Upper lobe of left lung (tissue), 6 donors: ENCODE measurements around the gene SMAD6. TPM values are rescaled to one million over a fixed set of nuclear protein-coding genes. Genes with fewer than 3 reads are reported as not detected.
A peak's percentile ranks its signal among the peaks of the same experiment; 100 is the strongest.

ENCODE experiments used
- ATAC-seq, 2 donors: fragments of 200-7000 bp; cut with Tn5 transposase; one replicate each; pipeline ENCODE4 v1.9.1; 2022; ENCODE audit warnings: mild to moderate bottlenecking in 2 of 2, moderate library complexity in 2 of 2; ENCODE audit not compliant: low FRiP score in 2 of 2
- DNase-seq, 2 donors: peaks; one replicate each; pipeline ENCODE4 v3.0.0-alpha.2; 2019 to 2020
- H3K27ac ChIP-seq, 4 donors: fragments of 200-600 bp; sonication (generic); one replicate each; pipeline ENCODE4 v1.5.1; 2016 to 2019
- H3K27me3 ChIP-seq, 4 donors: fragments of 200-600 bp; sonication (generic); one replicate each; pipeline ENCODE4 v1.5.1; 2017 to 2019
- H3K36me3 ChIP-seq, 4 donors: fragments of 200-600 bp; sonication (generic); one replicate each; pipeline ENCODE4 v1.5.1; 2016 to 2019
- H3K4me1 ChIP-seq, 4 donors: fragments of 200-600 bp; sonication (generic); one replicate each; pipeline ENCODE4 v1.5.1; 2018 to 2019
- H3K4me3 ChIP-seq, 4 donors: fragments of 200-600 bp; sonication (generic); one replicate each; pipeline ENCODE4 v1.5.1; 2017 to 2019; ENCODE audit warnings: mild to moderate bottlenecking in 2 of 4, moderate library complexity in 1 of 4
- H3K9me3 ChIP-seq, 4 donors: fragments of 200-600 bp; sonication (generic); one replicate each; pipeline ENCODE4 v1.5.1; 2018 to 2019
- EP300 ChIP-seq, 4 donors: sonication (generic); formaldehyde crosslinking; IDR thresholded peaks; one replicate each; pipeline ENCODE4 v1.5.1; 2017; ENCODE audit warnings: antibody characterized with exemption in 4 of 4, control low read depth in 2 of 4
- POLR2A ChIP-seq, 4 donors: fragments of 450-650 bp; IDR thresholded peaks; one replicate each; pipeline ENCODE4 v1.5.1; 2016 to 2017; ENCODE audit warnings: antibody characterized with exemption in 4 of 4, mild to moderate bottlenecking in 2 of 4
- POLR2AphosphoS5 ChIP-seq, 2 donors: sonication (generic); formaldehyde crosslinking; IDR thresholded peaks; one replicate each; pipeline ENCODE4 v1.5.1; 2017; ENCODE audit warnings: antibody characterized with exemption in 2 of 2
- WGBS, 2 donors: methylation state at CpG; one replicate each; pipeline ENCODE4 v1.1.5; 2017 to 2018; 5-methylcytosine and 5-hydroxymethylcytosine counted together
- total RNA-seq, 6 donors: library from RNA; depleted of rRNA in 4 of 6; stranded (reverse); fragments of >200 nt in 4 of 6; gene quantifications; one replicate each; pipeline versions ENCODE4 v1.1.0 to v1.2.1, GENCODE V29; 2016 to 2021
- TF ChIP-seq, protein P1 (sequence below), 6 experiments: fragments of 450-650 bp in 4 of 6; fragments of 200-600 bp in 2 of 6; sonication (generic) in 2 of 6; IDR thresholded peaks; one replicate each; pipeline ENCODE4 v1.5.1; 2016 to 2019; ENCODE audit warnings: antibody characterized with exemption in 6 of 6
- donor health status: DM: no; HTN: no; CAD: no; lungs with moderate emphysema.
- donor health status: DM: no; HTN: yes; CAD: no; lungs with severe emphysema.

SMAD6 gene
- total RNA-seq, 6 donors from 2014 or later = 76.6 to 377 (median 102) TPM

DNA sequence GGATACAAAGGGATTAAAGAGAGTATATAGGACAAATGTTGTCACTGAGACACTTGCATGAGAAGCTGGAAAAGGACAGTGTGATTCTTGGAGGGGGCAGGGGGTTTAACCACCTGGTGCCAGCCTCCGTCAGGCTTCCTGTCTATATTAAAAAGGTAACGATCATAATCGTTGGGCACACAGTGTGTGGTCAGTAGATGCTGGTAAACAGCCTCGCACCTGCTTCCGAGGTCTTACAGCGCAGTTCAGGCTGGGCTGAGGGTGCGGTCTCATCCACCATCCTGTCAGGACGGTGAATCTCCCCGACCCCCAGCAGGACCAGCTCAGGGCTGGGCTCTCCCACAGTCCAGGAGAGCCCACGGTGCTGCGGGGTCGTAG lies 47.7 kb upstream of the SMAD6 start:
- Histone ChIP-seq H3K4me3 (peak overlapping the region in 2 of 4 donors; percentile 38 to 44), H3K4me1 (peaks cover 18 to 54% (median 33%) of the 10 kb centered on the region in 4 donors), H3K36me3 (no peaks in the 10 kb centered on the region), H3K27me3 (no peaks in the 10 kb centered on the region), H3K27ac (peak overlapping the region; percentile 81 to 91 (median 88)), H3K9me3 (no peaks in the 10 kb centered on the region)
- TF ChIP-seq, protein P1, sequence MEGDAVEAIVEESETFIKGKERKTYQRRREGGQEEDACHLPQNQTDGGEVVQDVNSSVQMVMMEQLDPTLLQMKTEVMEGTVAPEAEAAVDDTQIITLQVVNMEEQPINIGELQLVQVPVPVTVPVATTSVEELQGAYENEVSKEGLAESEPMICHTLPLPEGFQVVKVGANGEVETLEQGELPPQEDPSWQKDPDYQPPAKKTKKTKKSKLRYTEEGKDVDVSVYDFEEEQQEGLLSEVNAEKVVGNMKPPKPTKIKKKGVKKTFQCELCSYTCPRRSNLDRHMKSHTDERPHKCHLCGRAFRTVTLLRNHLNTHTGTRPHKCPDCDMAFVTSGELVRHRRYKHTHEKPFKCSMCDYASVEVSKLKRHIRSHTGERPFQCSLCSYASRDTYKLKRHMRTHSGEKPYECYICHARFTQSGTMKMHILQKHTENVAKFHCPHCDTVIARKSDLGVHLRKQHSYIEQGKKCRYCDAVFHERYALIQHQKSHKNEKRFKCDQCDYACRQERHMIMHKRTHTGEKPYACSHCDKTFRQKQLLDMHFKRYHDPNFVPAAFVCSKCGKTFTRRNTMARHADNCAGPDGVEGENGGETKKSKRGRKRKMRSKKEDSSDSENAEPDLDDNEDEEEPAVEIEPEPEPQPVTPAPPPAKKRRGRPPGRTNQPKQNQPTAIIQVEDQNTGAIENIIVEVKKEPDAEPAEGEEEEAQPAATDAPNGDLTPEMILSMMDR (IDR thresholded peaks at IDR 0.05) = no peak
- peak in 1 of 4 donors; percentile 5 for TF ChIP-seq EP300 (IDR thresholded peaks at IDR 0.05)
- DNase-seq = no peak
- 35 to 63% methylated on average over 5 to 11 of the region's 12 CpGs for WGBS, 2 donors
- no peak for ATAC-seq

DNA sequence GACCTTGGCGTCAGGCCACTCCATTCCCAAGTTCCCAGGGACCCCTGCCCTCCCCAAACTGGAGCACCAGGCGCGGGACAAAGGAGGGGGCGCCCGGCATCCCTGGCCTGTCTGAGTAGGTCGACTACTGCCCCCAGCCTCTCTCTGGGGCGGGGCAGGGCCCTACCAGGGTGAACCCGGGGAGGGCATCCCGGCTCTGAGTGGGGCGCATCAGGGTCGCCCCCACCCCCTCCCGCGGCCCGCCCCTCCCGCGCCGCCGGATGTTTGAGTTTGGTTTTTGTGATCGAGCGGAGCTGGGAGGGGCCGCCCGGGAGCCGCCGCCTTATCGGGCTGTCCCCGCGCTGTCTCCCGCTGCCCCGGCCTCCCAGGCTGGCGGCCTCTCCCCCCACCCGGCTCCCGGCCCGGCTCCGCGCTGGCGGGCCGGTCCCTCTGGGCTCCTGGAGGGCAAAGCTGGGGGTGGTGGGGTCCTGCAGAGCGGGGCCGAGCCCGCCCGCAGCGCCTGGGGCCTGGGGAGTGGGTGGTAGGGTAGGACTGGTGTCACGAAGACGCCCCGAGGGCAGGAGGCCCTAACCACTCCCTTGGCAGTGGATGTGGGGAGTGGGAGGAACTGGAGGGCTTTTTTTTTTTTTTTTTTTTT lies 47.2 kb upstream of the SMAD6 start:
- TF ChIP-seq POLR2AphosphoS5 (IDR thresholded peaks at IDR 0.05) (peak in 1 of 2 donors; percentile 6), POLR2A (IDR thresholded peaks at IDR 0.05) (peak in 1 of 4 donors; percentile 37)
- TF ChIP-seq, protein P1 (IDR thresholded peaks at IDR 0.05) = no peak

DNA sequence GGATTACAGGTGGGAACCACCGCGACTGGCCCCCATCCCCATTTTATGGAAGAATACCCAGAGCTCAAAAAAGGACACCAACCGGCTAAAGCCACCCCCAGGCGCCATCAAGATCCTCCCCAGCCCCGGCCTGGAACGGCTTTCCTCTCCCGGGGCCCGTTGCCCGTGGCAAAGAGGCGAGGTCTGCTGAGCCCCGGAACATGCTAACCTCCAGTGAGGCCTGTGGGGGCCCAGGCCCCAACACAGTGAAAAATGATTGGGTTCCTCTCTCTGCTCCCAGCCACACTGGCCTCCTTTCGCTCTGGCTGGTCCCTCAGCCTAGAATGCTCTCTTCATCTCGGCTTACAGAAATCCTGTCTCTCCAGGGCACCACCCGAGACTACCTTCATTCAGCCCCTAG lies 46.5 kb upstream of the SMAD6 start:
- peak overlapping the region; percentile 5 to 44 (median 22) for H3K4me3 ChIP-seq
- WGBS, 2 donors = 76 to 92% methylated on average over 9 to 13 of the region's 14 CpGs

More for the DNA sequence above, 47.2 kb upstream of the SMAD6 start:
- peak in 1 of 2 donors; percentile 31 for ATAC-seq
- Histone ChIP-seq H3K27ac (peak overlapping the region; percentile 81 to 91 (median 88)), H3K36me3 (no peaks in the 10 kb centered on the region), H3K9me3 (no peaks in the 10 kb centered on the region), H3K27me3 (no peaks in the 10 kb centered on the region), H3K4me1 (peaks cover 16 to 51% (median 32%) of the 10 kb centered on the region in 4 donors), H3K4me3 (peak overlapping the region; percentile 22 to 44 (median 30))
- peak; percentile 28 to 88 for DNase-seq
- WGBS, 2 donors = 19 to 24% methylated on average over 6 to 18 of the region's 45 CpGs

DNA sequence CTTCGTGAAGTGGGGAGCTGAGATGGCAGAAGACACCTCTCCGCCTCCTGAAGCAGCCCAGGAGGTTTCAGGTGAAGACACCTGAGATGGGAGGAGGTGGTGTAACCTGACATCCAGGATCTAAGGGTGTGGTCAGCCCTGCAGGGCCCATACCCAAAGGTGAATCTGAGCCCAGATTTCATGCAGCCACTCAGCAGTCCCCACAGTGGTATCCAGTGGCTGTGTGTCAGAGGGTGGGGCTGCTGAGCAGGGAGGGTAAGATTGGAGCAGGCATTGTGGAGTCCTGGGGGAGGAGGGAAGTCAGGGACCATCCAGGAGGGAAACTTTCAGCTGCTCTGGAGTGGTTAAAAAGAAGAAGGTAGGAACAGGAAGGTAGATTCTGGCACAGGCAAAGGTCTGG lies 46.0 kb upstream of the SMAD6 start:
- TF ChIP-seq EP300 (IDR thresholded peaks at IDR 0.05) (no peak), POLR2AphosphoS5 (IDR thresholded peaks at IDR 0.05) (peak in 1 of 2 donors; percentile 27), POLR2A (IDR thresholded peaks at IDR 0.05) (no peak)
- TF ChIP-seq, protein P1 (IDR thresholded peaks at IDR 0.05) = no peak
- H3K9me3 ChIP-seq = no peaks in the 10 kb centered on the region
- DNase-seq (no peak), ATAC-seq (no peak)
- no peaks in the 10 kb centered on the region for H3K27me3 ChIP-seq
- no peaks in the 10 kb centered on the region for H3K36me3 ChIP-seq
- H3K4me3 ChIP-seq = peak overlapping the region; percentile 5 to 44 (median 22)
- peak overlapping the region; percentile 81 to 91 (median 88) for H3K27ac ChIP-seq
- 56 to 75% methylated on average over 2 of the region's 2 CpGs for WGBS, 2 donors
- H3K4me1 ChIP-seq = peaks cover 8 to 40% (median 27%) of the 10 kb centered on the region in 4 donors

More for the DNA sequence above, 46.5 kb upstream of the SMAD6 start:
- ATAC-seq = no peak
- no peaks in the 10 kb centered on the region for H3K36me3 ChIP-seq
- H3K4me1 ChIP-seq = peaks cover 10 to 45% (median 27%) of the 10 kb centered on the region in 4 donors
- DNase-seq = no peak
- no peaks in the 10 kb centered on the region for H3K27me3 ChIP-seq
- TF ChIP-seq POLR2AphosphoS5 (IDR thresholded peaks at IDR 0.05) = no peak
- TF ChIP-seq, protein P1 (IDR thresholded peaks at IDR 0.05) = no peak
- no peak for TF ChIP-seq EP300 (IDR thresholded peaks at IDR 0.05)
- no peak for TF ChIP-seq POLR2A (IDR thresholded peaks at IDR 0.05)
- peak overlapping the region; percentile 81 to 91 (median 88) for H3K27ac ChIP-seq
- no peaks in the 10 kb centered on the region for H3K9me3 ChIP-seq
